Neural progenitor cell (in vitro differentiated cells): ENCODE data around the gene CANT1. TPM values are rescaled to one million over a fixed set of nuclear protein-coding genes. Genes with fewer than 3 reads are reported as not detected.
"Not testable (repeated sequence)": the region's sequence is repeated elsewhere in the genome, so short reads cannot be mapped to it uniquely, and the experiment has no call there.

Experiments used
- DNase-seq: peaks from one replicate; pipeline ENCODE4 v3.0.0-alpha.2; 2016; ENCODE audit warnings: low spot score
- H2AFZ ChIP-seq: fragments of 200-600 bp; sonication (generic); replicated peaks from 2 replicates; pipeline ENCODE4 v1.6.1; 2016; ENCODE audit warnings: antibody characterized with exemption
- H3F3A ChIP-seq: fragments of 200-600 bp; sonication (generic); 2 replicates; pipeline ENCODE4 v1.6.1; 2016; ENCODE audit warnings: antibody characterized with exemption, low read depth
- H3K27ac ChIP-seq: fragments of 200-600 bp; sonication (generic); 2 replicates; pipeline ENCODE4 v1.5.1; 2016; ENCODE audit warnings: mild to moderate bottlenecking
- H3K27me3 ChIP-seq: fragments of 200-600 bp; sonication (generic); 2 replicates; pipeline ENCODE4 v1.6.1; 2016; ENCODE audit warnings: mild to moderate bottlenecking, moderate library complexity
- H3K36me3 ChIP-seq: fragments of 200-600 bp; sonication (generic); 2 replicates; pipeline ENCODE4 v1.5.1; 2016
- H3K4me1 ChIP-seq: fragments of 200-600 bp; sonication (generic); 2 replicates; pipeline ENCODE4 v1.6.1; 2016; ENCODE audit warnings: mixed run types
- H3K4me2 ChIP-seq: fragments of 200-600 bp; sonication (generic); 2 replicates; pipeline ENCODE4 v1.6.1; 2016
- H3K4me3 ChIP-seq: fragments of 200-600 bp; sonication (generic); 2 replicates; pipeline ENCODE4 v1.5.1; 2016
- H3K79me2 ChIP-seq: fragments of 200-600 bp; sonication (generic); 2 replicates; pipeline ENCODE4 v1.6.1; 2016; ENCODE audit warnings: low read depth
- H3K9ac ChIP-seq: fragments of 200-600 bp; sonication (generic); 2 replicates; pipeline ENCODE4 v1.6.1; 2016
- H3K9me3 ChIP-seq: fragments of 200-600 bp; sonication (generic); 2 replicates; pipeline ENCODE4 v1.5.1; 2016; ENCODE audit warnings: low read depth
- H4K20me1 ChIP-seq: fragments of 200-600 bp; sonication (generic); 2 replicates; pipeline ENCODE4 v1.6.1; 2016; ENCODE audit warnings: low read depth
- H3K27ac Mint-ChIP-seq: 3 replicates; pipeline ENCODE4 v1.8.0; 2021; ENCODE audit warnings: mixed read lengths
- H3K27me3 Mint-ChIP-seq: 2 replicates; pipeline ENCODE4 v1.8.0; 2022; ENCODE audit warnings: low read depth, mild to moderate bottlenecking, inconsistent platforms, moderate library complexity, mixed read lengths; ENCODE audit not compliant: insufficient read depth
- H3K36me3 Mint-ChIP-seq: 3 replicates; pipeline ENCODE4 v1.8.0; 2021; ENCODE audit warnings: mixed read lengths
- H3K4me1 Mint-ChIP-seq: 3 replicates; pipeline ENCODE4 v1.8.0; 2021; ENCODE audit warnings: mixed read lengths
- H3K4me3 Mint-ChIP-seq: 3 replicates; pipeline ENCODE4 v1.8.0; 2021; ENCODE audit warnings: mild to moderate bottlenecking, moderate library complexity, mixed read lengths
- H3K9me3 Mint-ChIP-seq: 3 replicates; pipeline ENCODE4 v1.8.0; 2020; ENCODE audit warnings: mixed read lengths
- EZH2 ChIP-seq: fragments of 200-600 bp; sonication (generic); IDR thresholded peaks from 2 replicates; pipeline ENCODE4 v1.6.1; 2017; ENCODE audit warnings: antibody characterized with exemption, mild to moderate bottlenecking, moderate library complexity
- EZH2phosphoT487 ChIP-seq: fragments of 200-600 bp; sonication (generic); IDR thresholded peaks from 2 replicates; pipeline ENCODE4 v1.6.1; 2017; ENCODE audit warnings: antibody characterized with exemption
- total RNA-seq: library from RNA; depleted of rRNA; stranded (reverse); fragments of >200 nt; gene quantifications from 2 replicates; pipeline ENCODE4 v1.2.3, GENCODE V29; 2015; ENCODE audit warnings: low replicate concordance
- TF ChIP-seq, protein P1 (sequence below): fragments of 200-600 bp; sonication (generic); IDR thresholded peaks from 2 replicates; pipeline ENCODE4 v1.5.1; 2017; ENCODE audit warnings: antibody characterized with exemption, mild to moderate bottlenecking

Gene CANT1
- total RNA-seq, 1 donor from 2014 or later: 24.3 TPM

DNA sequence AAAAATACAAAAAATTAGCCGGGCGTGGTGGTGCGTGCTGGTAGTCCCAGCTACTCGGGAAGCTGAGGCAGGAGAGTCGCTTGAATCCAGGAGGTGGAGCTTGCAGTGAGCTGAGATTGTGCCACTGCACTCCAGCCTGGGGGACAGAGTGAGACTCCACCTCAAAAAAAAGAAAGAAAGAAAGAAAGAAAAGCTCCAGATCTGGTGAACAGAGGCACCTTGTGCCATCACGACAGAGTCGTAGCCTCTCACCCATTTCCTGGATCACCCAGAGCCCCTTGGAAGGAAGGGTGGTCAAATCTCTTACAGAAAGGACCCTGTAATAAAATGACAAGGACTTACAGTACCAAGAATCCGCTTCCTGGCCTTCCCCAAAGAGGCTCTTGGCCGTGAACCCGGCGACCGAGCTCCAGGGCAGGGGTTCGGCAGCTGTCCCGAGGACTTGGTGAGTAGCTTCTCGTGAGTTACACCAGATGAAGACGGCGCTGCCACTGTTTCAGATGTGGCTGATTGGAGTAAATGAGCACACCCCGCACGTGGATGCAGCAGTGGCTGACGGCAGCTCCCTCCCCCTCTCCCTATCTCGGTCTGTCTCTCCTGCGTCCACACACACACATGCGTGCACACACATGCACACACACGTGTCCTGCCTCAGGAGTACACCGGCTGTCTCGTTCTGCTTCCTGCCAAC lies 43.3 kb downstream of the CANT1 start:
- no peak overlapping the region for H2AFZ ChIP-seq
- H3K36me3 ChIP-seq: no peaks in the 10 kb centered on the region
- no peak overlapping the region for H3K27ac ChIP-seq
- Mint-ChIP-seq H3K36me3 (no peaks in the 10 kb centered on the region), H3K4me3 (no peak overlapping the region), H3K4me1 (peaks cover 24% of the 10 kb centered on the region), H3K27ac (peak overlapping the region; percentile 57), H3K9me3 (no peaks in the 10 kb centered on the region), H3K27me3 (peaks cover 13% of the 10 kb centered on the region)
- TF ChIP-seq, protein P1, sequence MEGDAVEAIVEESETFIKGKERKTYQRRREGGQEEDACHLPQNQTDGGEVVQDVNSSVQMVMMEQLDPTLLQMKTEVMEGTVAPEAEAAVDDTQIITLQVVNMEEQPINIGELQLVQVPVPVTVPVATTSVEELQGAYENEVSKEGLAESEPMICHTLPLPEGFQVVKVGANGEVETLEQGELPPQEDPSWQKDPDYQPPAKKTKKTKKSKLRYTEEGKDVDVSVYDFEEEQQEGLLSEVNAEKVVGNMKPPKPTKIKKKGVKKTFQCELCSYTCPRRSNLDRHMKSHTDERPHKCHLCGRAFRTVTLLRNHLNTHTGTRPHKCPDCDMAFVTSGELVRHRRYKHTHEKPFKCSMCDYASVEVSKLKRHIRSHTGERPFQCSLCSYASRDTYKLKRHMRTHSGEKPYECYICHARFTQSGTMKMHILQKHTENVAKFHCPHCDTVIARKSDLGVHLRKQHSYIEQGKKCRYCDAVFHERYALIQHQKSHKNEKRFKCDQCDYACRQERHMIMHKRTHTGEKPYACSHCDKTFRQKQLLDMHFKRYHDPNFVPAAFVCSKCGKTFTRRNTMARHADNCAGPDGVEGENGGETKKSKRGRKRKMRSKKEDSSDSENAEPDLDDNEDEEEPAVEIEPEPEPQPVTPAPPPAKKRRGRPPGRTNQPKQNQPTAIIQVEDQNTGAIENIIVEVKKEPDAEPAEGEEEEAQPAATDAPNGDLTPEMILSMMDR: no peak
- TF ChIP-seq EZH2phosphoT487: no peak
- H3K79me2 ChIP-seq: no peaks in the 10 kb centered on the region
- H3K4me1 ChIP-seq: no peaks in the 10 kb centered on the region
- no peak overlapping the region for H3K4me3 ChIP-seq
- no peaks in the 10 kb centered on the region for H3K9me3 ChIP-seq
- H3F3A ChIP-seq: no peaks in the 10 kb centered on the region
- DNase-seq: no peak
- no peak overlapping the region for H3K4me2 ChIP-seq
- H3K9ac ChIP-seq: no peak overlapping the region
- H4K20me1 ChIP-seq: no peaks in the 10 kb centered on the region
- H3K27me3 ChIP-seq: no peaks in the 10 kb centered on the region

DNA sequence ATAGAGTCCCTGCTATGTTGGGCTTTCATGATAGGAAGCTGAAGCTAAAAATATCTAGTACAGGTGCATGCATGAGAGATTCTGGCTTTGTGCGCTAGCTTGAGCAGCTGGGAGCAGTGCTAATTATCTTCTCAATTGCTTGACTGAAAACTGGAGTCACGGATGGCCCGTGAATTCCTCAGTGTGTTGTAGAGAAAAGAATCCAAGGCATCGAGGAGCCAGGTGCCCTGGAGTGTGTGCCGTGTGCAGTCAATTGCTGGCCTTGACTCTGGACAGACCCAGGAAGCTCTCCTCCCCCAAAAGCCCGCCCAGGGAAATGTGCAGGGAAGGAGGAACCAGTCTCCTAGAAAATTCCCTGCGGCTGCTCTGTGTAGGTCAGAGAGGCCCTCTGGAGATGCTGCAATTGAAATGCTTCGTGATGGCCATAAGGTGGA lies 44.1 kb downstream of the CANT1 start:
- Histone ChIP-seq H3K27me3 (no peaks in the 10 kb centered on the region), H3K9me3 (no peaks in the 10 kb centered on the region), H3K79me2 (no peaks in the 10 kb centered on the region), H3K9ac (no peak overlapping the region), H3K4me2 (no peak overlapping the region), H3K27ac (no peak overlapping the region), H3K4me1 (no peaks in the 10 kb centered on the region), H4K20me1 (no peaks in the 10 kb centered on the region), H2AFZ (no peak overlapping the region), H3K4me3 (no peak overlapping the region), H3K36me3 (no peaks in the 10 kb centered on the region), H3F3A (no peaks in the 10 kb centered on the region)
- H3K4me3 Mint-ChIP-seq: no peak overlapping the region
- H3K9me3 Mint-ChIP-seq: no peaks in the 10 kb centered on the region
- no peak for TF ChIP-seq EZH2phosphoT487
- no peak for TF ChIP-seq EZH2
- TF ChIP-seq, protein P1: no peak
- peaks cover 10% of the 10 kb centered on the region for H3K27me3 Mint-ChIP-seq
- no peak for DNase-seq
- no peaks in the 10 kb centered on the region for H3K36me3 Mint-ChIP-seq
- H3K27ac Mint-ChIP-seq: peak overlapping the region; percentile 94
- H3K4me1 Mint-ChIP-seq: peaks cover 21% of the 10 kb centered on the region

DNA sequence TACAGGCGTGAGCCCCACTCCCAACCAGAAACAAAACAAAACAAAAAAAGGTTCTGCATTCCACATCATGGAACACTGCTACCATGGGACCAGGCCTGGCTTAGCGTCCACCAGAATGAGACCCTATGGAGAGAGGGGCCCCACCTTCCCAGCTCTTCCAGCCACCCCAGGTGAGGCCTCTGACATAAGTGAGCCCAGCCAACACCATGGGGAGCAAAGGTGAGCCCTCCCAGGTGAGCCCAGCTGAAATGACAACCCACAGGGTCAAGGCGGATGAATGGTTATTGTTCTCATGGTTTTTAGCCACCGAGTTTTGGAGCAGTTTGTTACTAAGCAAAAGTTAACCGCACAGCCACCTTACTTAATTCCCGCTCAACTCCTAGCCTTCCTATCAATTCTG lies 46.2 kb downstream of the CANT1 start:
- Histone ChIP-seq H3K36me3 (no peaks in the 10 kb centered on the region), H3K27ac (no peak overlapping the region), H3K27me3 (no peaks in the 10 kb centered on the region), H3K79me2 (no peaks in the 10 kb centered on the region), H4K20me1 (no peaks in the 10 kb centered on the region), H2AFZ (no peak overlapping the region), H3K9ac (no peak overlapping the region), H3F3A (no peaks in the 10 kb centered on the region), H3K4me2 (no peak overlapping the region), H3K9me3 (no peaks in the 10 kb centered on the region), H3K4me1 (no peaks in the 10 kb centered on the region), H3K4me3 (no peak overlapping the region)
- no peaks in the 10 kb centered on the region for H3K9me3 Mint-ChIP-seq
- no peak overlapping the region for H3K4me3 Mint-ChIP-seq
- peaks cover 23% of the 10 kb centered on the region for H3K4me1 Mint-ChIP-seq
- DNase-seq: no peak
- no peak for TF ChIP-seq EZH2
- no peak for TF ChIP-seq EZH2phosphoT487
- H3K27me3 Mint-ChIP-seq: peaks cover 5% of the 10 kb centered on the region
- H3K27ac Mint-ChIP-seq: no peak overlapping the region
- H3K36me3 Mint-ChIP-seq: no peaks in the 10 kb centered on the region

DNA sequence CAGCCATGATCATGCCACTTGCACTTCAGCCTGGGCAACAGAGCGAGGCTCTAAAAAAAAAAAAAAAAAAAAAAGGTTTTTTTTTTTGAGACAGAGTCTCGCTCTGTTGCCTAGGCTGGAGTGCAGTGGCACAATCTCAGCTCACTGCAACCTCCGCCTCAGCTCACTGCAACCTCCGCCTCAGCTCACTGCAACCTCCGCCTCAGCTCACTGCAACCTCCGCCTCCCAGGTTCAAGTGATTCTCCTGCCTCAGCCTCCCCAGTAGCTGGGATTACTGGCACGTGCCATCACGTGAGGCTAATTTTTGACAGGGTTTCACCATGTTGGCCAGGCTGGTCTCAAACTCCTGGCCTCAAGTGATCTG lies 46.6 kb downstream of the CANT1 start:
- not testable (repeated sequence) for H3K4me3 ChIP-seq, H3K9me3 ChIP-seq, H4K20me1 ChIP-seq, H3K27ac Mint-ChIP-seq, H3K27me3 ChIP-seq, H3K36me3 ChIP-seq, DNase-seq, H3K4me3 Mint-ChIP-seq, H3K9me3 Mint-ChIP-seq, H3F3A ChIP-seq, H3K4me2 ChIP-seq, H3K36me3 Mint-ChIP-seq, H3K9ac ChIP-seq, H3K79me2 ChIP-seq, H3K27ac ChIP-seq, H2AFZ ChIP-seq, H3K27me3 Mint-ChIP-seq, H3K4me1 ChIP-seq
- peaks cover 23% of the 10 kb centered on the region for H3K4me1 Mint-ChIP-seq
